GM12872 (cell line): ENCODE results near the gene DGKZ.

Experiments used
- CTCF ChIP-seq: IDR thresholded peaks from 3 replicates; pipeline ENCODE4 v1.5.1; 2011; ENCODE audit warnings: low read depth, mild to moderate bottlenecking, low read length, moderate library complexity; ENCODE audit not compliant: insufficient read depth

The DGKZ gene

DNA sequence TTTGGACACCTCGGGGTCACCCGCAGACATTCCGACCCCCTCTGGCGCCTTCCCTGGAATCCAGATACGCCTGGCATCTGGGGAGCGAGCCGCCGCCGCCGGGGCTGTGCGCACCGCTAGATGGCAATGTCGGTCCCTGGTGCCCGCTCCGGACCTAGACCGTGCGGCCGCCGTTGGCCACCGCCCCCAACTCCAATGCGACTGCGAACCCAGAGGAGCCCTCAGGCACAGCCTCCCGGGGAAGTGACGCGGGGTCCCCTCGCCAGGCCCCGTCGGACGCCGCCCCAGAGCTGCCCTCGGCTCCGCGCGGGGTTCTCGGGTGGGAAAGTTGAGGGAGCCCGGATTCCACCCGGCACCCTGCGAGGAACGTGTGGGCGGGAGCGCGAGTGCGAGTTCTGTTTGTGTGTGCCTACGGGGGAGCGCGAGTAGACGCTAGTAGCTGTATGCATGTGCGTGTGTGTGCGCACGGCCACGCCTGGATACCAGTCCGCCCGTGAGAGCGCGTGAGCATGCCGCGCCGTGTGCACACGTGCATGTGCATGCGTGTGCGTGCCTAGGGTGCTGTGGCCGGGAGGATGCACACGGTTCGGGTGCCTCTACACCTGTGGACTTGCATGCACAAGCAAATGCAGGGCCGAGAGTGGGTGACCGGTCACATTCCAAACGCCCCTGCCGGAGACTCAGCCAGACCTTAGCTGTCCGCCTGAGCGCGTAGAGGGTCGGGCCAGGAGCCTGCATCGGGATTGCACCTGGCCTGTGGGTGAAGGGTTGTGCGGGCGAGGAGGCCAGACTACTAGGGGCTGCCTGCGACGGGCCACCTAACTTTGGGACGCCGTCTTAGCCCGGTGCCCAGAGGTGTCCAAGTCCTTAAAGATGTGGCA, 42.4 kb downstream of the DGKZ start:
- peak; percentile 81 for TF ChIP-seq CTCF

DNA sequence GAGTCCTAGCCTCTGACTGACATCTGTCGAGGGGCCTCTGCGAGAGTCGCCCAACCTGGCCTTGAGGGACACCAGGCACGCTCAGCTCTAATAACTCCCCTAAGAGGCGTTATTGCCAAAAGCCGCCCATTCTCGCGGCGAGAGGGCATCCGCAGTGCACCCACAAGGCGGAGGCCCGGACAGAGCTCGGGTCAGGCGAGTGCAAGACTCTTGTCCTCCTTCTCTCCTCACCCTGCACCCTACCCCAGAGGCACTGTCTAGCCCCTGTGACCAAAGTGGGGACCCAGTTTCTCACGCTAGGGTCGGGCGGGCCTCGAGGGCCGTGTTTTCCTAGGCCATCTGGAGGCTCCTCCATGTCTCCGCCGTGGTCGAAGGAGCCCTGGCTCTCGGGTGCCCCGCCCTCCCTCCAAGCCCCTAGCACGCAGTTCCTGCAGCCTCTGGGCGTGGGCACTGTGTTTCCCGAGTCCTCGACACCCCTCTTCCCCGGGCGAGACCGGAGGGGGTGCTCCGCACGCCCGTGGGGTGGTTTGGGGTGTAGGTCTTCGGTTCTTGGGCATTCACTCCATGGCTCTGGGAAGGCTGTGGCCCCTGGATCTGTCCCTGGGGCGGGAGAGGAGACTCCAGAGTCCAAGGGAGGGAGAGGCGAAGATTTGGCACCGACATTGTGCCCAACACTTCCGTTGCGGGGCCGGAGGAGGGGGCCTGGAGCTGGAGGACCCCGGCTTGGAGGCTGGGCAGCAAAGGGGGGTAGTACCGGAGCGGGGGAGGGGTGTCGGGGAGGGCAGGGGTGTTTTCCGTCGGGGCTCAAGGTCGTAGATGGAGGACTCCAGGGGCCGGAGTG, 43.3 kb downstream of the DGKZ start:
- TF ChIP-seq CTCF = no peak

- no peak for TF ChIP-seq CTCF
Measured at GRCh38 chr11:46391186-46391577, 43.9 kb downstream of the DGKZ start.

DNA sequence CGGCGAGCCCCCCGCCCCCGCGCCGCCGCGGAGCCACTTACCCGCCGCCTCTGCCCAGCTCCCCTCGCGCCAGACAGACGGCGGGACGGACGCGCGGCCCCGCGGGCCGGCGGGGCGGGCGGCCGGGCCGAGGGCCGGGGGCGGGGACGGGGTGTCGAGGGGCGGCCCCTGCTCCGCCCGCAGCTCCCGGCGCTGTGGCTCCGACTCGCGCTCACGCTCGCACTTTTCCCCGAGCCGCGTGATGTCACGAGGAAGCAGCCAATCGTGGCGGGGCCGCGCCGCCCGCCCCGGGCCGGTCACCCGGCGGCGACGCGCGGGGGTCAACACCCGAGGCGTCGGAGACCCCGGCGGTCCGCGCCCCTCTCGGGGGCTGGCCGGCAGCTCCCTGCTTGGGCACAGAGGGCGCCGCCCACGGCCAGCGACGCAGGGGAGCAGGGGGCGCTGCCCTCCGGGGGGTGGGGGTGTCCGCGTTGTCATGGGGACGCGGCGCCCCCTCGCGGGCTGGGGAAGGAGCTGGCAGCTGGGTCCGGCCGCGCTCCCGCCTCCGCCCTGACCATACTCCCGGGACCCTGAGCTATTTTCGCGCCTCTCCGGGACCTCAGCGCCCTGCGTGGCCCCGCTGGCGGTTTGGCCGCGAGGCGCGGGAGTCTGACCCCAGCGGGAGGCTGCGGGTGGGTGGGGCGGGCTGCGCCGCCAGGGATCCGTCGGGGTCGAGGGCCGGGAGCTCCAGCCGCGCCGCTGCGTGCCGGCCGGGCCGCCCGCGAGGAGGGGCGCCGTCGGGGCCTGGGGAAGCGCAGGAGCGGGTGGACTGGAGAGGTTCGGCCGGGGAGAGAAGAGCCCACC, 44.5 kb downstream of the DGKZ start, which contains the start of gene CHRM4:
CHRM4 (minus strand) TSS at position 199 of the 843 bp plus-strand sequence. CDS start 5,219 bp downstream, outside the sequence.
- TF ChIP-seq CTCF = peak; percentile 22; the same call in 1 of the 3 replicates

- no peak for TF ChIP-seq CTCF
Measured at GRCh38 chr11:46392421-46393230, 45.4 kb downstream of the DGKZ start.

DNA sequence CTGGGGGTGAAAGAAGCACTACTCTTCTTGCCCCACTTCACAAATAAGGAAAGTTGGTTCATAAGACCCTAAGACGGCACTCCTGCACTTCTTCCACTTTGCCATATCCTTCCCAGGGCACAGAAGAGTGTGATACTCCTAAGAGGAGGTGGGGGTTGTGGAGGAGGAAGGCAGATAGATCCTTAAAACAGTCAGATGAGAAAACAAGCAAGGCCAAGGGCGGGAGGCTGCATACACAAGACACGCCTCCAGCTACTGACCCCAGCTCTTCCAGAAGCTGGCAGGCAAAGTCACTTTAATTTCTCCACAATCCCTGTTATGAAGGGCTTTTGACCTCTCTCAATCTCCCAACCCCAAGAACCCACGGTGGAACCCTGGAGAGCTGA, 46.0 kb downstream of the DGKZ start:
- TF ChIP-seq CTCF = no peak
